Endothelial cell of umbilical vein (primary cell): ENCODE measurements around the gene IL6R.

ENCODE experiments used
- POLR2A ChIP-seq: IDR thresholded peaks from 2 replicates; pipeline ENCODE4 v1.6.1; 2012; ENCODE audit warnings: low read depth, mild to moderate bottlenecking, control low read depth, low read length
- TF ChIP-seq, protein P1 (sequence below), 2 donors: IDR thresholded peaks; 1 replicate in 1 of 2; 2 replicates in 1 of 2; pipeline ENCODE4 v1.5.1; 2011; ENCODE audit warnings: low read length in 2 of 2, mild to moderate bottlenecking in 2 of 2, moderate library complexity in 2 of 2, control low read depth in 1 of 2, inconsistent platforms in 1 of 2, low read depth in 1 of 2; ENCODE audit not compliant: insufficient read depth in 1 of 2; ENCODE audit errors: extremely low read depth in 1 of 2

DNA sequence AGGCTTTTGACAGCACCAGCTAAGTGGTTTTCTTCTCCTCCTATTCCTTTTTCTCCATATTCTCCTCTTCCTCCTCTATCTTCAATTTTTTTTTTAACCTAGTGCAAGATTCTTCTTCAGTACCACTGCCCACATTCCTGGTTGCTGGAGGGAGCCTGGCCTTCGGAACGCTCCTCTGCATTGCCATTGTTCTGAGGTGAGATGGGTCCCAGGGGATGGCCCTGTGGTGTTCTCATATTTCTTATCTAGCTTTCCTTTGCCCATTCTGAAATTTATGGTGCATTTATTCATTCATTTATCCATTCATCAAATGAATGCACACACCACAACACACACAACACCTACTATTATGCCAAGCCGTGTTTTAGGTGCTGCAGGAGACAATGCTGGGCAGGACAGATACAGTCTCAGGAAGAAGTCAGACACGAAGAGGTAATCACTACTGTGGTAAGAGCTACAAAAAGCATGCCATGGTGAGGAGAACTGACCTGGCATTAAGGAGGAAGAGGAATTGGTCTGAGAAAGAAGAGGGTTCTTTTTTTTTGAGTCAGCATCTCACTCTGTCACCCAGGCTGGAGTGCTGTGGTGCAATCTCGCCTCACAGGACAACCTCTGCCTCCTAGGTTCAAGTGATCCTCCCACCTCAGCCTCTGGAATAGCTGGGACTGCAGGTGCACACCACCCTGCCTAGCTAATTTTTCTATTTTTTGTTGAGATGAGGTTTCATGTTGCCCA is 49.4 kb downstream of the IL6R start:
- TF ChIP-seq, protein P1, sequence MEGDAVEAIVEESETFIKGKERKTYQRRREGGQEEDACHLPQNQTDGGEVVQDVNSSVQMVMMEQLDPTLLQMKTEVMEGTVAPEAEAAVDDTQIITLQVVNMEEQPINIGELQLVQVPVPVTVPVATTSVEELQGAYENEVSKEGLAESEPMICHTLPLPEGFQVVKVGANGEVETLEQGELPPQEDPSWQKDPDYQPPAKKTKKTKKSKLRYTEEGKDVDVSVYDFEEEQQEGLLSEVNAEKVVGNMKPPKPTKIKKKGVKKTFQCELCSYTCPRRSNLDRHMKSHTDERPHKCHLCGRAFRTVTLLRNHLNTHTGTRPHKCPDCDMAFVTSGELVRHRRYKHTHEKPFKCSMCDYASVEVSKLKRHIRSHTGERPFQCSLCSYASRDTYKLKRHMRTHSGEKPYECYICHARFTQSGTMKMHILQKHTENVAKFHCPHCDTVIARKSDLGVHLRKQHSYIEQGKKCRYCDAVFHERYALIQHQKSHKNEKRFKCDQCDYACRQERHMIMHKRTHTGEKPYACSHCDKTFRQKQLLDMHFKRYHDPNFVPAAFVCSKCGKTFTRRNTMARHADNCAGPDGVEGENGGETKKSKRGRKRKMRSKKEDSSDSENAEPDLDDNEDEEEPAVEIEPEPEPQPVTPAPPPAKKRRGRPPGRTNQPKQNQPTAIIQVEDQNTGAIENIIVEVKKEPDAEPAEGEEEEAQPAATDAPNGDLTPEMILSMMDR (IDR thresholded peaks at IDR 0.05; ENCODE audit: extremely low read depth in 1 of 2, insufficient read depth in 1 of 2, low read depth in 1 of 2, low read length in 2 of 2): no peak
- no peak for TF ChIP-seq POLR2A
